GM06990 (cell line): ENCODE data around the gene C11orf68.
"Not testable (repeated sequence)": the region's sequence is repeated elsewhere in the genome, so short reads cannot be mapped to it uniquely, and the experiment has no call there.

Source experiments
- DNase-seq: peaks from one replicate; pipeline ENCODE4 v3.0.0-alpha.2; 2011; ENCODE audit not compliant: insufficient read length; ENCODE audit errors: extremely low read depth
- H3K27me3 ChIP-seq: replicated peaks from 2 replicates; pipeline ENCODE4 v1.6.0; 2011; ENCODE audit warnings: low read length; ENCODE audit not compliant: control insufficient read depth, insufficient read depth
- H3K36me3 ChIP-seq: 2 replicates; pipeline ENCODE4 v1.5.1; 2011; ENCODE audit warnings: low read length; ENCODE audit not compliant: control insufficient read depth, insufficient read depth
- H3K4me3 ChIP-seq: replicated peaks from 2 replicates; pipeline ENCODE4 v1.5.1; 2011; ENCODE audit warnings: low read depth, mild to moderate bottlenecking, control low read depth, low read length
- CTCF ChIP-seq: IDR thresholded peaks from 2 replicates; pipeline ENCODE4 v1.5.1; 2011; ENCODE audit warnings: low read length, control low read depth, mild to moderate bottlenecking, inconsistent platforms; ENCODE audit not compliant: insufficient read depth, poor library complexity, severe bottlenecking

C11orf68 gene

GRCh38 chr11:65896034-65896999, 22.5 kb downstream of the C11orf68 start:
- H3K27me3 ChIP-seq: no peaks in the 10 kb centered on the region
- H3K4me3 ChIP-seq: no peak overlapping the region
- no peak for DNase-seq
- TF ChIP-seq CTCF: no peak
- no peaks in the 10 kb centered on the region; the same call in none of the 2 replicates for H3K36me3 ChIP-seq

GRCh38 chr11:65895482-65895981, 23.3 kb downstream of the C11orf68 start:
- no peaks in the 10 kb centered on the region for H3K27me3 ChIP-seq
- no peak for TF ChIP-seq CTCF
- DNase-seq: no peak
- H3K4me3 ChIP-seq: no peak overlapping the region
- H3K36me3 ChIP-seq: no peaks in the 10 kb centered on the region; the same call in none of the 2 replicates

- Histone ChIP-seq H3K4me3 (peak overlapping the region; percentile 60), H3K27me3 (no peaks in the 10 kb centered on the region), H3K36me3 (no peaks in the 10 kb centered on the region; the same call in none of the 2 replicates)
- DNase-seq: no peak
- TF ChIP-seq CTCF: no peak
Measured at GRCh38 chr11:65894034-65894591, 24.7 kb downstream of the C11orf68 start.

GRCh38 chr11:65892661-65893317, 26.1 kb downstream of the C11orf68 start:
- Histone ChIP-seq H3K27me3 (no peaks in the 10 kb centered on the region), H3K4me3 (peak overlapping the region; percentile 89), H3K36me3 (no peaks in the 10 kb centered on the region; the same call in none of the 2 replicates)
- TF ChIP-seq CTCF: no peak
- DNase-seq: no peak

- not testable (repeated sequence) for H3K36me3 ChIP-seq, H3K27me3 ChIP-seq, DNase-seq
- H3K4me3 ChIP-seq: peak overlapping the region; percentile 89
Measured at GRCh38 chr11:65892137-65892540, 26.7 kb downstream of the C11orf68 start.
